NCI-H2107 treated with DMSO at 0.1 percent for 48 hours (cell line): ENCODE data around the gene SUPT3H.

Source experiments
- DNase-seq: peaks from one replicate; lab custom pipeline; 2025; ENCODE audit not compliant: unreplicated experiment; lab: John Stamatoyannopoulos, UW

Gene SUPT3H

GRCh38 chr6:44966449-44967092 lies 411.2 kb downstream of the SUPT3H start:
- DNase-seq = no peak

- no peak for DNase-seq
These were observed 412.0 kb downstream of the SUPT3H start for GRCh38 chr6:44965708-44966107.

DNA sequence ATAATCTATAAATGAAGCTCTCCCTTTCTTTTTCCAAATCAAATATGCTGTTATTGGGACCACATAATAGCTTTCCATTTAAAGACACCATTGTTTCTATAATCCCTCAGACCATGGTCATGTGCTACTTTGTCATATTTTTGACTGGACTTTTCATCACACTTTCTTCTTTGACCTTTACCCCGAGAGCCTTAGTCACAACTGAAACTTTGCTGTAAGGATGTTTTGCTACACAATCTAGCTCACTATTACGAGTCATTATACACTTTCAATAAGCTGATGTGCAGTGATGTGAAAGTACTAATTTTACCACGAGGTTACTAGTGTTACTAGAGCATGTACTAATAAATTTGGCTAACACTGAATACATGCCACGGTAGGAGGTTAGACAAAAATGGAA lies 416.8 kb downstream of the SUPT3H start:
- no peak for DNase-seq

GRCh38 chr6:44959651-44960050 lies 418.1 kb downstream of the SUPT3H start:
- DNase-seq = no peak

- no peak for DNase-seq
These were observed 420.6 kb downstream of the SUPT3H start for GRCh38 chr6:44957156-44957555.

- DNase-seq = no peak
These were observed 421.3 kb downstream of the SUPT3H start for GRCh38 chr6:44956396-44956795.

GRCh38 chr6:44955145-44955544 lies 422.6 kb downstream of the SUPT3H start:
- DNase-seq = no peak

GRCh38 chr6:44954281-44954680 lies 423.5 kb downstream of the SUPT3H start:
- no peak for DNase-seq

DNA sequence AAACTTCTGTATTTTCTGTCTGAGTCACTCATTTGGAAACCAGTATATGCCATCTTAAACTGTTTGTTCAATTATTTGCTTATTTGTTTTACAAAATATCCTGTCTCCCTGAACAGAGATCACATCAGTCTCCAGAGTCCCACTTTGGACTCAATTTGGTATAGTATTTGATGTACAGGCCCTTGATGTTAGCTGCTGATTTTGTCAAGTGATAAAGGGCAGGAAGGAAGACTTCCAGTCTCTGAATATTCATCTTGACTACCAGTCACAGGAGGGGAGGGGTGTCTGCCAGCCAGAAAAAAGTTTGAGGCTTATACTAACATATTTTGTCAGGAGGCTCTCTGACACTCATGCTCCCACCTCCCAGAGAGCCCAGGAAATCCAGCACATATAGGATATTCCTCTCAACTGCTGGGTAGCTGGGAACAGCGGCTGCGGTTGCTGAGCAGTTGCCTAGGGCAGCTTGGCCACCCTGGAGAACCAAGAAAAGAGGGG lies 426.4 kb downstream of the SUPT3H start:
- DNase-seq = no peak

- no peak for DNase-seq
These were observed 428.0 kb downstream of the SUPT3H start for GRCh38 chr6:44949596-44950201.

GRCh38 chr6:44943541-44943940 lies 434.2 kb downstream of the SUPT3H start:
- DNase-seq = no peak

- DNase-seq = no peak
These were observed 434.9 kb downstream of the SUPT3H start for GRCh38 chr6:44942798-44943197.

DNA sequence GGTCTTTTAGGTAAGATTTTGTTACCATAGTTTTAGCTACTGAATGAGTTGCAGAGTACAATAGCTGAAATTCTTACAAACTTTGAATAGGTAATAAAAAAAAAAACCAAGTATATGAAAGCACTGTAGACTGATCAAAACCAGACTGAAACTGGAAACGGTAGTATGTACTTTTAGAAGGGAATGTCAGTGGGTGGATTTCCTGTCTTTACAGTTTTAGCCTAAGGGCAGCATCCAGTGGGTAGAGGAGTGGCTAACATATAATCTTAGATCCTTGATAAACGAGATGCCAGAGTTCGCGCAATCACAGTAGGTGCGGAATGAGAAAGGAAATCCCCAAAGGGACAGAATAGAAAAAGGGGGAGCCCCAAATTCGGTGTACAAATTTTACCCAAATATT lies 435.5 kb downstream of the SUPT3H start:
- DNase-seq = no peak

DNA sequence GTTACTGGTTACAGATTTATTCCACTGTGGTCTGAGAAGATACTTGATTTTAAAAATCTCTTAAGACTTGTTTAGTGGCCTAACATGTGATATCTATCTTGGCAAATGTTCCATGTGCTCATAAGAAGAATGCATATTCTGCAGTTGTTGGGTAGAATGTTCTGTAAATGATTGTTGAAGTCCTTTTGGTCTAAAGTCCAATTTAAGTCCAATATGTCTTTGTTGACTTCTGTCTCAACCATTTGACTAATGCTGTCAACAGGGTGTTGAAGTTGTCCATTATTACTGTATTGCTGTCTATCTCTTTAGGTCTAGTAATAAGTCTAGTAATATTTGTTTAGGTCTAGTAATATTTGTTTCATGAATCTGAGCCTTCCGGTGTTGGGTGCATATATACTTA lies 437.4 kb downstream of the SUPT3H start:
- no peak for DNase-seq

DNA sequence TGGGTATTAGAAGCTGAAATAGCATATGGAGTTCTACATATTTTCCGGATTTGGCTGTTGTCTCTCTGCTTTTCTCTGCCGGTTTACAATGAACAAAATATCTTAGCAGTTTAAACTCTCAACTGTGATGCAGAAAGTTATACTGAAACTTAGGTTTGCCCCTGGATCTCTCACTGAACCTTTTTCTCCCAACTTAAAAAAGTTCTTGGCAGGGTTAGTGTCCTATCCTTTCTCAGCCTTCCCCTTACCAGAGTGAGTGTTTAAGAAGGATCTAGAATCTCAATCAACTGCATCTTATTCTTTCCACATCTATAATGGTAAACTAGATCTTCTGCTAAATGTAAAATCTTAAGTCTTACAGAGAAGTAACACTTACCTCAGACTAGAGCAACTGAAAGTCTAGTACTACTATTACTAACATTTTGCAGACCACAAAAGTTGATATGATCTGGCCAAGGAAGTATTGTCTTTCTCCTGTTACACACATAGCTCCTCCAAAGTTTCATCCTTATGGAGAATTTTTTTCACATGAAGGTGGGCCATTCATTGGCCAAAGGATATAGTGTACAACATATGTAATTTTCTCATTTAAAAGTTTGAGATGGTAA lies 441.9 kb downstream of the SUPT3H start:
- no peak for DNase-seq

DNA sequence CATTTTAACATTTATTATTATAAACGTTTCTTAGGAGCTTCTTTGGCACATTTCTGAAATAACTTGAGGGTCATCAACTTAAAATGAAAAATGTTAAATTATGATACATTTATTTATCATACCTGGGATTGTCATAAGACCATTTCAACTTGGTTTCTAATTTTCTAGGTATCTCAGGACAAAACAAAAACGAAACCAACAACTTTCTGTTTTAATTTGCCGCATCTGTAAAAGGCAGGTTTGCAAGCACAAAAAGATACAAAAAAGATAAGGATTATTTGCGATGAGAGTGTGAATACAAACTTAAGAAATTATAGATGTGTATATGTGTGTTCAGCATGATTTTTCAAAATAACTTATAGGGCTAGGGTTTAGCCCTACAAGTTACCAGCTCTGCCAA lies 444.6 kb downstream of the SUPT3H start:
- no peak for DNase-seq

GRCh38 chr6:44932651-44933091 lies 445.1 kb downstream of the SUPT3H start:
- no peak for DNase-seq

DNA sequence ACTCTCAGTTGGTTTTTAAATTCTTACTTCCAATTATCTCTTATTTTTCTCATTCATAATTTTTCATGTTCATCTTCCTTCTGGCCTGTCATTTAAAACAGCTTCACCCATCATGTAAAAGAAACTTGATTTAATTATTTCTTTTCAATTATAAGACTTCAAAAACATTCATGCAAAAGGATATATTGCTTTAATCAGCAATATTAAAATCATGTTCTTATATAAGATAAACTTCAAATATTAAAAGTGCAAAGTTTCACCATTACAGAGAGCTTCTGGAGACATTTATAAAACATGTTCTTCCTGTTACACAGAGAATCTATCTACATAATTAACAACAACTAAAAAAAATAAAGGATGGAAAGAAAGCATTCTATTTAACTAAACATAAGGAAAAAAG lies 446.3 kb downstream of the SUPT3H start:
- no peak for DNase-seq

- DNase-seq = no peak
These were observed 451.2 kb downstream of the SUPT3H start for GRCh38 chr6:44926556-44926955.

- DNase-seq = no peak
These were observed 452.5 kb downstream of the SUPT3H start for GRCh38 chr6:44925100-44925739.

- no peak for DNase-seq
These were observed 454.3 kb downstream of the SUPT3H start for GRCh38 chr6:44923444-44923843.

DNA sequence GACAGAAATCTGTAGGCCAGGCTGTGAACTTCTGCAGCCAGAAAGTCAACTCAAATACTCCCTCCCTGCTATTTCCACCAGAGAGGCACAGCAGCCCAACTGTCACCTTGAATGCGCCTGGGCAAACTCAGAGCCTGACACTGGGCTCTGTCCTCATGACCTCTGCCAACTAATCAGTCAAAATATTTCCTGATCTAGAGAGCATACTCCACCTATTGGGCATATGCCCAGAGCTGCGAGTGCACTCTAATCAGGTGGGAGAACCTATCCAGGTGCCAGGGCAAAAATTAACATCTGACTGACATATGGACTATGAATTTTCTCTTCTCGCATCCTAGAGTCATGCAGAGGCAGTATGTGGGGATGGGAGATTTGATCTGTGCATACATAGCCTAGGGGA lies 455.9 kb downstream of the SUPT3H start:
- DNase-seq = no peak
